K562 (cell line): ENCODE measurements around the gene FOXR1. TPM values are rescaled to one million over a fixed set of nuclear protein-coding genes. Genes with fewer than 3 reads are reported as not detected.

Experiments
- CEBPG ChIP-seq, 3 experiments: fragments of 200-800 bp in 1 of 3; sonication (Bioruptor generic) in 1 of 3; sonication (generic) in 1 of 3; formaldehyde crosslinking in 1 of 3; IDR thresholded peaks in 2 of 3; conservative IDR thresholded peaks in 1 of 3; 2 replicates each; pipeline versions ENCODE4 v1.6.1 to v1.8.0; 2016 to 2022; ENCODE audit warnings: missing compliant biosample characterization in 2 of 3, missing genetic modification characterization in 2 of 3, mild to moderate bottlenecking in 1 of 3, missing genetic modification reagents in 1 of 3
- EHMT2 ChIP-seq: fragments of 450-650 bp; IDR thresholded peaks from 2 replicates; pipeline ENCODE4 v1.6.1; 2018; ENCODE audit warnings: antibody characterized with exemption
- FOS ChIP-seq: IDR thresholded peaks from 3 replicates; pipeline ENCODE4 v1.6.1; 2011; ENCODE audit not compliant: insufficient read length; ENCODE audit errors: extremely low read depth
- KLF10 ChIP-seq: fragments of 250-450 bp; sonication (Bioruptor Pico); IDR thresholded peaks from 2 replicates; pipeline ENCODE4 v1.6.1; 2021; ENCODE audit warnings: matching md5 sums
- LEF1 ChIP-seq: fragments of 450-650 bp; IDR thresholded peaks from 2 replicates; pipeline ENCODE4 v1.6.1; 2016; ENCODE audit warnings: mild to moderate bottlenecking
- MEF2D ChIP-seq: conservative IDR thresholded peaks from 2 replicates; pipeline ENCODE4 v1.6.1; 2016; ENCODE audit warnings: low read depth, missing genetic modification characterization, missing compliant biosample characterization
- MYNN ChIP-seq, 2 experiments: sonication (generic); formaldehyde crosslinking in 1 of 2; IDR thresholded peaks; 2 replicates each; pipeline versions ENCODE4 v1.5.0 to v1.6.1; 2016 to 2020; ENCODE audit warnings: antibody characterized with exemption in 1 of 2, missing genetic modification reagents in 1 of 2
- POLR2H ChIP-seq: IDR thresholded peaks from 2 replicates; pipeline ENCODE4 v1.6.1; 2016; ENCODE audit warnings: missing genetic modification characterization, low read depth, mild to moderate bottlenecking, control low read depth, missing compliant biosample characterization, moderate library complexity
- RBM14 ChIP-seq: fragments of 200-400 bp; formaldehyde crosslinking; IDR thresholded peaks from 2 replicates; pipeline ENCODE4 v1.6.1; 2018; ENCODE audit warnings: low read depth, mild to moderate bottlenecking, low read length, moderate library complexity, borderline replicate concordance; ENCODE audit not compliant: insufficient read depth
- RFX7 ChIP-seq: fragments of 250-450 bp; sonication (Bioruptor Pico); IDR thresholded peaks from 2 replicates; pipeline ENCODE4 v1.5.1; 2021; ENCODE audit warnings: mild to moderate bottlenecking
- SIN3B ChIP-seq: fragments of 450-650 bp; IDR thresholded peaks from 2 replicates; pipeline ENCODE4 v1.6.1; 2017; ENCODE audit warnings: low read depth, mild to moderate bottlenecking, moderate library complexity
- SMARCA4 ChIP-seq: fragments of 450-650 bp; IDR thresholded peaks from 2 replicates; pipeline ENCODE4 v1.6.1; 2016
- ZNF12 ChIP-seq: sonication (generic); formaldehyde crosslinking; IDR thresholded peaks from 2 replicates; pipeline ENCODE4 v1.4.0; 2020; ENCODE audit warnings: mild to moderate bottlenecking, missing genetic modification reagents
- ZNF311 ChIP-seq: fragments of 250-450 bp; sonication (Bioruptor Pico); IDR thresholded peaks from 2 replicates; pipeline ENCODE4 v1.4.0; 2020; ENCODE audit warnings: mild to moderate bottlenecking, moderate library complexity
- ZNF57 ChIP-seq: fragments of 450-650 bp; formaldehyde crosslinking; IDR thresholded peaks from 2 replicates; pipeline ENCODE4 v1.4.0; 2020; ENCODE audit warnings: mild to moderate bottlenecking, moderate library complexity
- ZNF75A ChIP-seq: fragments of 450-650 bp; formaldehyde crosslinking; IDR thresholded peaks from 2 replicates; pipeline ENCODE4 v1.4.0; 2020; ENCODE audit warnings: mild to moderate bottlenecking
- polyA plus RNA-seq, 8 experiments: library from polyadenylated mRNA; depleted of rRNA in 4 of 8; stranded (reverse) in 5 of 8; unstranded in 3 of 8; fragments of >200 nt; fragmentation: Nextera tagmentation in 2 of 8; fragmentation: Illumina TruSeq in 1 of 8; extraction: Ambion mirVana in 2 of 8; extraction: Trizol in 1 of 8; gene quantifications; 2 replicates each; pipeline versions ENCODE4 v1.2.1 to v1.2.3, GENCODE V29; 2011 to 2014; ENCODE audit warnings: inconsistent platforms in 1 of 8, missing spikeins in 1 of 8
- total RNA-seq, 7 experiments: library from RNA; depleted of rRNA in 6 of 7; stranded (reverse); fragments of >200 nt in 6 of 7; fragmentation: Illumina TruSeq in 2 of 7; extraction: Trizol in 2 of 7; gene quantifications; 2 replicates each; pipeline versions ENCODE4 v1.2.1 to v1.2.3, GENCODE V29; 2011 to 2021; ENCODE audit warnings: low replicate concordance in 1 of 7
- TF ChIP-seq, protein P1 (sequence below): fragments of 250-450 bp; sonication (Bioruptor Pico); IDR thresholded peaks from 2 replicates; pipeline ENCODE4 v1.5.1; 2021; ENCODE audit warnings: mild to moderate bottlenecking
- TF ChIP-seq, protein P2 (sequence below): sonication (generic); formaldehyde crosslinking; IDR thresholded peaks from 2 replicates; pipeline ENCODE4 v1.8.0; 2022; ENCODE audit warnings: missing genetic modification reagents, mild to moderate bottlenecking, borderline replicate concordance
- TF ChIP-seq, protein P3 (sequence below): fragments of 450-650 bp; formaldehyde crosslinking; IDR thresholded peaks from 2 replicates; pipeline ENCODE4 v1.4.0; 2022; ENCODE audit warnings: missing genetic modification characterization
- TF ChIP-seq, protein P4 (sequence below): sonication (generic); formaldehyde crosslinking; IDR thresholded peaks from 2 replicates; pipeline ENCODE4 v1.8.1; 2023; ENCODE audit warnings: mild to moderate bottlenecking, missing genetic modification reagents
- TF ChIP-seq, protein P5 (sequence below), 2 experiments: fragments of 450-650 bp in 1 of 2; sonication (generic) in 1 of 2; formaldehyde crosslinking; conservative IDR thresholded peaks; 2 replicates each; pipeline versions ENCODE4 v1.4.0 to v1.8.1; 2020 to 2022; ENCODE audit warnings: mild to moderate bottlenecking in 1 of 2, missing genetic modification reagents in 1 of 2

The FOXR1 gene
- total and polyA plus RNA-seq, 9 of the 15 experiments (the other 6 are each of a cell fraction or from before 2014, with no cell fraction given), result not detected

DNA sequence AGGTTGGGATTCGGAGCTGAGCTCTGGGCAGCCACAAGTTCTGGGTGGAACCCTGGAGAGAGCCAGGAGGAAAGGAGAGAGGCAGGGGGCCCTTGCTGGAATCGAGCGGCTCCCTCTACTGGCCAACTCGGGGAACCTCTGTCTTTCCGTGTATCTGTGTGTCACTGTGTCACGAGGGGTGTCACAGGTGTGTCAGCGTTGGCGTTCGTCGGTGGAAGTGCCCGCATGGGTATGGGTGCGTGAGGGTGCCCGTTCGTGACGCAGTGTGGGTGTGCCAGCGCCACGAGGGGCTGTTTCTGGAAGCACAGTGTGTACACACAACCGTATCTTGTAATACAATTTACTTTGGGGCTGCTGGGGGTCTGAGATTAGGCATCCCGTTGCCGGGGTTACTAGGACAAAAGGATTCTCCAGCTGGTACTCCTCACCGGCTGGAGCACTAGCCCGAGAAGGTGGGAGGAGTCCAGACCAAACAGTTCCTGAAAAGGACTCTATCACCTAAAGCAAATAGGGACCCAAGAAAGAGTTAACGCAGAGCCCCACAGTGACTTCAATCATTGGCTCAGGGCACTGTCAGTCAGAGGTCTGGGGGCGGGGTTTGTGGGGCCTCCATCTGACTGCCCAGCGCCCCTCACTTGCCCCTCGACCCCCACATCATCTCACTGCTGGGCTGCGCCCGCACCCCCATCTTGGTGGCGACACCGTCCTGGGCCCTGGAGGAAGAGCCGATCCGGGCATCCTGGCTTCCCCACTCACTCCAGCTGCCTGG lies 43.3 kb upstream of the FOXR1 start (continued):
- TF ChIP-seq KLF10 (CRISPR knock-in tag) (no peak), MYNN (IDR thresholded peaks at IDR 0.05) (peak; percentile 84), MYNN (CRISPR knock-in tag; IDR thresholded peaks at IDR 0.05) (no peak), RBM14 (no peak), EHMT2 (no peak), ZNF12 (CRISPR knock-in tag) (no peak), SMARCA4 (peak; percentile 26; the same call in 1 of the 2 replicates), POLR2H (tag) (no peak), SIN3B (peak; percentile 26; the same call in 1 of the 2 replicates), CEBPG (CRISPR knock-in tag; IDR thresholded peaks at IDR 0.05) (no peak), CEBPG (tag; conservative IDR thresholded peaks at IDR 0.05 in 1 of 2, IDR thresholded peaks at IDR 0.05 in 1 of 2) (no peak), FOS (peak; percentile 72), ZNF75A (CRISPR knock-in tag) (no peak), ZNF57 (CRISPR knock-in tag) (no peak), MEF2D (tag) (no peak), RFX7 (CRISPR knock-in tag) (no peak), LEF1 (no peak), ZNF311 (CRISPR knock-in tag) (no peak)
- TF ChIP-seq, protein P1, sequence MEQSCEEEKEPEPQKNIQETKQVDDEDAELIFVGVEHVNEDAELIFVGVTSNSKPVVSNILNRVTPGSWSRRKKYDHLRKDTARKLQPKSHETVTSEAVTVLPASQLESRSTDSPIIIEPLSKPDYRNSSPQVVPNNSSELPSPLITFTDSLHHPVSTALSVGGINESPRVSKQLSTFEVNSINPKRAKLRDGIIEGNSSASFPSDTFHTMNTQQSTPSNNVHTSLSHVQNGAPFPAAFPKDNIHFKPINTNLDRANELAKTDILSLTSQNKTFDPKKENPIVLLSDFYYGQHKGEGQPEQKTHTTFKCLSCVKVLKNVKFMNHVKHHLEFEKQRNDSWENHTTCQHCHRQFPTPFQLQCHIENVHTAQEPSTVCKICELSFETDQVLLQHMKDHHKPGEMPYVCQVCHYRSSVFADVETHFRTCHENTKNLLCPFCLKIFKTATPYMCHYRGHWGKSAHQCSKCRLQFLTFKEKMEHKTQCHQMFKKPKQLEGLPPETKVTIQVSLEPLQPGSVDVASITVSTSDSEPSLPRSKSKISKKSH, result no peak
- TF ChIP-seq, protein P2, sequence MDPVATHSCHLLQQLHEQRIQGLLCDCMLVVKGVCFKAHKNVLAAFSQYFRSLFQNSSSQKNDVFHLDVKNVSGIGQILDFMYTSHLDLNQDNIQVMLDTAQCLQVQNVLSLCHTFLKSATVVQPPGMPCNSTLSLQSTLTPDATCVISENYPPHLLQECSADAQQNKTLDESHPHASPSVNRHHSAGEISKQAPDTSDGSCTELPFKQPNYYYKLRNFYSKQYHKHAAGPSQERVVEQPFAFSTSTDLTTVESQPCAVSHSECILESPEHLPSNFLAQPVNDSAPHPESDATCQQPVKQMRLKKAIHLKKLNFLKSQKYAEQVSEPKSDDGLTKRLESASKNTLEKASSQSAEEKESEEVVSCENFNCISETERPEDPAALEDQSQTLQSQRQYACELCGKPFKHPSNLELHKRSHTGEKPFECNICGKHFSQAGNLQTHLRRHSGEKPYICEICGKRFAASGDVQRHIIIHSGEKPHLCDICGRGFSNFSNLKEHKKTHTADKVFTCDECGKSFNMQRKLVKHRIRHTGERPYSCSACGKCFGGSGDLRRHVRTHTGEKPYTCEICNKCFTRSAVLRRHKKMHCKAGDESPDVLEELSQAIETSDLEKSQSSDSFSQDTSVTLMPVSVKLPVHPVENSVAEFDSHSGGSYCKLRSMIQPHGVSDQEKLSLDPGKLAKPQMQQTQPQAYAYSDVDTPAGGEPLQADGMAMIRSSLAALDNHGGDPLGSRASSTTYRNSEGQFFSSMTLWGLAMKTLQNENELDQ, result no peak
- TF ChIP-seq, protein P3, sequence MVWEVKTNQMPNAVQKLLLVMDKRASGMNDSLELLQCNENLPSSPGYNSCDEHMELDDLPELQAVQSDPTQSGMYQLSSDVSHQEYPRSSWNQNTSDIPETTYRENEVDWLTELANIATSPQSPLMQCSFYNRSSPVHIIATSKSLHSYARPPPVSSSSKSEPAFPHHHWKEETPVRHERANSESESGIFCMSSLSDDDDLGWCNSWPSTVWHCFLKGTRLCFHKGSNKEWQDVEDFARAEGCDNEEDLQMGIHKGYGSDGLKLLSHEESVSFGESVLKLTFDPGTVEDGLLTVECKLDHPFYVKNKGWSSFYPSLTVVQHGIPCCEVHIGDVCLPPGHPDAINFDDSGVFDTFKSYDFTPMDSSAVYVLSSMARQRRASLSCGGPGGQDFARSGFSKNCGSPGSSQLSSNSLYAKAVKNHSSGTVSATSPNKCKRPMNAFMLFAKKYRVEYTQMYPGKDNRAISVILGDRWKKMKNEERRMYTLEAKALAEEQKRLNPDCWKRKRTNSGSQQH (CRISPR knock-in tag), result 0 out of 2 replicates have a peak, but pooled peaks have one; percentile 9
- TF ChIP-seq, protein P4, sequence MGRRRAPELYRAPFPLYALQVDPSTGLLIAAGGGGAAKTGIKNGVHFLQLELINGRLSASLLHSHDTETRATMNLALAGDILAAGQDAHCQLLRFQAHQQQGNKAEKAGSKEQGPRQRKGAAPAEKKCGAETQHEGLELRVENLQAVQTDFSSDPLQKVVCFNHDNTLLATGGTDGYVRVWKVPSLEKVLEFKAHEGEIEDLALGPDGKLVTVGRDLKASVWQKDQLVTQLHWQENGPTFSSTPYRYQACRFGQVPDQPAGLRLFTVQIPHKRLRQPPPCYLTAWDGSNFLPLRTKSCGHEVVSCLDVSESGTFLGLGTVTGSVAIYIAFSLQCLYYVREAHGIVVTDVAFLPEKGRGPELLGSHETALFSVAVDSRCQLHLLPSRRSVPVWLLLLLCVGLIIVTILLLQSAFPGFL, result no peak
- TF ChIP-seq, protein P5, sequence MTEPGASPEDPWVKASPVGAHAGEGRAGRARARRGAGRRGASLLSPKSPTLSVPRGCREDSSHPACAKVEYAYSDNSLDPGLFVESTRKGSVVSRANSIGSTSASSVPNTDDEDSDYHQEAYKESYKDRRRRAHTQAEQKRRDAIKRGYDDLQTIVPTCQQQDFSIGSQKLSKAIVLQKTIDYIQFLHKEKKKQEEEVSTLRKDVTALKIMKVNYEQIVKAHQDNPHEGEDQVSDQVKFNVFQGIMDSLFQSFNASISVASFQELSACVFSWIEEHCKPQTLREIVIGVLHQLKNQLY (CRISPR knock-in tag; conservative IDR thresholded peaks at IDR 0.05), result no peak
